ENCODE data around the gene KLHDC10. TPM values are rescaled to one million over a fixed set of nuclear protein-coding genes. Genes with fewer than 3 reads are reported as not detected.

KLHDC10 gene
- total and polyA plus RNA-seq, 2 donors (not counting 3 experiments of a cell fraction or from before 2014, with no cell fraction given), result 14.9 to 31.3 TPM

- Histone ChIP-seq H3K9ac (replicated peaks; ENCODE audit: extremely low read depth, insufficient read depth, low read length) (no peak overlapping the region), H3K4me1 (ENCODE audit: control insufficient read depth, extremely low read depth, insufficient read depth, low read length) (no peaks in the 10 kb centered on the region), H3K27ac (ENCODE audit: insufficient read depth, low read depth, low read length) (no peak overlapping the region), H3K36me3 (ENCODE audit: control insufficient read depth in 2 of 2, extremely low read depth in 1 of 2, insufficient read depth in 2 of 2, low read length in 2 of 2) (peaks cover 0 to 2% of the 10 kb centered on the region in 2 experiments), H3K4me2 (ENCODE audit: insufficient read depth, low read length) (no peak overlapping the region), H3K27me3 (ENCODE audit: control insufficient read depth in 2 of 2, insufficient read depth in 2 of 2, low read length in 2 of 2) (no peaks in the 10 kb centered on the region), H3K4me3 (replicated peaks in 1 of 3; ENCODE audit: insufficient read depth in 1 of 3, low read depth in 1 of 3, low read length in 3 of 3) (no peak overlapping the region), H3K79me2 (ENCODE audit: control insufficient read depth, insufficient read depth, low read length) (no peaks in the 10 kb centered on the region), H2AFZ (ENCODE audit: low read depth, low read length) (no peak overlapping the region), H3K9me3 (replicated peaks; ENCODE audit: control insufficient read depth, insufficient read depth, low read length) (no peaks in the 10 kb centered on the region), H4K20me1 (replicated peaks; ENCODE audit: control insufficient read depth, extremely low read depth, insufficient read depth, low read length) (no peaks in the 10 kb centered on the region), H3K9me1 (replicated peaks; ENCODE audit: control insufficient read depth, extremely low read depth, insufficient read depth, low read length) (no peaks in the 10 kb centered on the region)
- intact Hi-C loops (cut with micrococcal nuclease), result no loop called here
- CTCF ChIA-PET, result no interaction called here
- FAIRE-seq (no peak), DNase-seq (ENCODE audit: low read depth, low spot score) (no peak)
- POLR2A ChIA-PET, result no interaction called here
- TF ChIP-seq FOS (IDR thresholded peaks at IDR 0.05; ENCODE audit: borderline replicate concordance, insufficient read depth, low read length), result no peak
- TF ChIP-seq POLR2AphosphoS5 (IDR thresholded peaks at IDR 0.05; ENCODE audit: insufficient read depth, low read depth, low read length), result no peak
- TF ChIP-seq POLR2A (IDR thresholded peaks at IDR 0.05; ENCODE audit: low read depth, low read length), result no peak
- no peak for TF ChIP-seq EZH2 (IDR thresholded peaks at IDR 0.05; ENCODE audit: borderline replicate concordance, low read depth, low read length, severe bottlenecking)
- TF ChIP-seq JUN (IDR thresholded peaks at IDR 0.05; ENCODE audit: borderline replicate concordance, insufficient read depth, insufficient read length, low read depth), result no peak
- TF ChIP-seq MAX (IDR thresholded peaks at IDR 0.05; ENCODE audit: insufficient read depth, insufficient read length), result no peak
- no peak for TF ChIP-seq GATA2 (IDR thresholded peaks at IDR 0.05; ENCODE audit: insufficient read depth, insufficient read length, low read depth, low read length)
- no peak for TF ChIP-seq MYC (IDR thresholded peaks at IDR 0.05; ENCODE audit: low read depth, low read length)
- no peak for TF ChIP-seq CTCF (IDR thresholded peaks at IDR 0.05; ENCODE audit: extremely low read depth in 1 of 2, insufficient read depth in 1 of 2, low read depth in 1 of 2, low read length in 2 of 2)
- dilution Hi-C loops (cut with MboI; ENCODE audit: extremely low pct_ligation_motif_present, low sequenced_read_pairs), result no loop called here
- BruUV-seq (replicated peaks), result no TSS peak
Measured at GRCh38 chr7:130118801-130119200, 48.5 kb downstream of the KLHDC10 start.

All from endothelial cell of umbilical vein (primary cell).